Measurements from ENCODE around the gene ARSJ.

GRCh38 chr4:113921089-113921794 lies 58.2 kb downstream of the ARSJ start:
- TF ChIP-seq JUN (IDR thresholded peaks at IDR 0.05; ENCODE audit: low read depth, low read length) (no peak), CTCF (IDR thresholded peaks at IDR 0.05; ENCODE audit: control extremely low read depth in 1 of 3, insufficient read depth in 1 of 3, low read depth in 1 of 3, low read length in 3 of 3) (no peak), BRCA1 (IDR thresholded peaks at IDR 0.05; ENCODE audit: low read depth, low read length) (no peak), CHD7 (IDR thresholded peaks at IDR 0.05; ENCODE audit: insufficient replicate concordance, low read length) (no peak), CHD1 (IDR thresholded peaks at IDR 0.05; ENCODE audit: low read depth, low read length) (no peak), TAF1 (IDR thresholded peaks at IDR 0.05; ENCODE audit: low read depth, low read length) (no peak), SP2 (IDR thresholded peaks at IDR 0.05; ENCODE audit: low read length) (no peak), POLR2A (IDR thresholded peaks at IDR 0.05; ENCODE audit: control extremely low read depth in 1 of 2, low read depth in 2 of 2, low read length in 2 of 2) (no peak), RAD21 (IDR thresholded peaks at IDR 0.05 in 1 of 2, conservative IDR thresholded peaks at IDR 0.05 in 1 of 2; ENCODE audit: low read depth in 2 of 2, low read length in 2 of 2) (no peak), USF2 (IDR thresholded peaks at IDR 0.05; ENCODE audit: low read length) (no peak), POLR2AphosphoS5 (IDR thresholded peaks at IDR 0.05; ENCODE audit: low read depth, low read length) (no peak)

Measured in H1 (cell line).